ENCODE results near the gene RGL1. TPM values are rescaled to one million over a fixed set of nuclear protein-coding genes. Genes with fewer than 3 reads are reported as not detected.

The RGL1 gene
- total RNA-seq, 3 donors from 2014 or later, result 6.2 to 29.8 (median 15.9) TPM

DNA sequence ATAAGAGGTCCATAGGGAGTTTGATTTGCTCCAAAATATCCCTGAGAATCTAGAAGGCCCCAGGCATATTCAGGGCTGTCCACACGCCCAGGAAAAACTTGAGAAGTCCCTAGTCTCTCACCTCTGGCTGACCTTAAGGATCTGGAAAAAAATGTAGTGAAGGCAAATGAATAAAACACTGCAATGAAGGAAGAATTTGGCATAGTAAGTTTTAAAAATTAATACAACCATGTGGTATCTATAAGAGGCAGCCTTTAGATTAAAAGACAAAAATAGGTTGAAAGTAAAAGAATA, 141.3 kb downstream of the RGL1 start:
- Histone ChIP-seq H3K4me3 (no peak overlapping the region), H3K36me3 (ENCODE audit: low read depth) (no peaks in the 10 kb centered on the region), H3K4me1 (ENCODE audit: low read depth) (no peaks in the 10 kb centered on the region), H3K9me3 (no peaks in the 10 kb centered on the region)
- TF ChIP-seq, protein P1, sequence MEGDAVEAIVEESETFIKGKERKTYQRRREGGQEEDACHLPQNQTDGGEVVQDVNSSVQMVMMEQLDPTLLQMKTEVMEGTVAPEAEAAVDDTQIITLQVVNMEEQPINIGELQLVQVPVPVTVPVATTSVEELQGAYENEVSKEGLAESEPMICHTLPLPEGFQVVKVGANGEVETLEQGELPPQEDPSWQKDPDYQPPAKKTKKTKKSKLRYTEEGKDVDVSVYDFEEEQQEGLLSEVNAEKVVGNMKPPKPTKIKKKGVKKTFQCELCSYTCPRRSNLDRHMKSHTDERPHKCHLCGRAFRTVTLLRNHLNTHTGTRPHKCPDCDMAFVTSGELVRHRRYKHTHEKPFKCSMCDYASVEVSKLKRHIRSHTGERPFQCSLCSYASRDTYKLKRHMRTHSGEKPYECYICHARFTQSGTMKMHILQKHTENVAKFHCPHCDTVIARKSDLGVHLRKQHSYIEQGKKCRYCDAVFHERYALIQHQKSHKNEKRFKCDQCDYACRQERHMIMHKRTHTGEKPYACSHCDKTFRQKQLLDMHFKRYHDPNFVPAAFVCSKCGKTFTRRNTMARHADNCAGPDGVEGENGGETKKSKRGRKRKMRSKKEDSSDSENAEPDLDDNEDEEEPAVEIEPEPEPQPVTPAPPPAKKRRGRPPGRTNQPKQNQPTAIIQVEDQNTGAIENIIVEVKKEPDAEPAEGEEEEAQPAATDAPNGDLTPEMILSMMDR (IDR thresholded peaks at IDR 0.05), result no peak
- no peak for ATAC-seq
- intact Hi-C loops (cut with DNase I, micrococcal nuclease), result no loop called here
- no peak for DNase-seq

DNA sequence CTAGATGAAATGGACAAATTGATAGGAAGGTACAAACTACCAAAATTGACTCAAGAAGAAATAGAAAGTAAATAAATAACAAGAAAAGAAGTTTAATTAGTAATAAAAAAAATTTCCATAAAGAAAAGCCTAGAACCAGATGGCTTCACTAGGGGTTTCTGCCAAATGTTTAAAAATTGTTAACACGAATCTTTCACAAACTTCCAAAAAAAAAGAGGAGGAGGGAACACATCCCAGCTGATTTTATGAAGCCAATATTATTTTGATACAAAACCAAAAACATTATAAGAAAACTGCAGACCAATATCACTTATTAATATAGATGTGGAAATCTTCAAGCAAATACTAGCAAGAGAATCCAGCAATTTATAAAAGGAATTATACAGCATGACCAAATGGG, 143.1 kb downstream of the RGL1 start:
- Histone ChIP-seq H3K36me3 (ENCODE audit: low read depth) (no peaks in the 10 kb centered on the region), H3K4me3 (no peak overlapping the region), H3K4me1 (ENCODE audit: low read depth) (no peaks in the 10 kb centered on the region), H3K9me3 (no peaks in the 10 kb centered on the region)
- intact Hi-C loops (cut with DNase I, micrococcal nuclease), result no loop called here
- ATAC-seq (no peak), DNase-seq (no peak)
- TF ChIP-seq, protein P1 (IDR thresholded peaks at IDR 0.05), result no peak

DNA sequence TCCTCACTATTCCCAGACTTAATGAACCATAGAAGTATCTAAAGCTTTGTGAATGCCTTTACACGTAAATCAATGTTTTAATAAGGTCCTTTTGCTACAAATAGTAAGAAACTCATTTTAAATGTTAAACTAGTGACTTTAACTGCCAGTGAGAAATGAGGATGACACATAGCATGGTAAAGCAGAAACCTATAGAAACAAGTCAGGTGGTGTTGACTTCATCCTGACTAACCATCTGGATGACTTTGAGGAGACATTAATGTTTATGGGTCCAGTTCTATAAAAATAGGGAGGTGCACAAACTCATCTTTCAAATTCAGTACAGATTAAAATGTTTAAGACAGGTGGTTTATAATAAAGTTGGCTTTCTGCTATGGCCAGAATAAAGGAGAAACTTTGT, 147.2 kb downstream of the RGL1 start:
- H3K4me3 ChIP-seq, result no peak overlapping the region
- no peak for DNase-seq
- no peaks in the 10 kb centered on the region for H3K36me3 ChIP-seq (ENCODE audit: low read depth)
- H3K9me3 ChIP-seq, result no peaks in the 10 kb centered on the region
- intact Hi-C loops (cut with DNase I, micrococcal nuclease), result no loop called here
- ATAC-seq, result no peak
- no peaks in the 10 kb centered on the region for H3K4me1 ChIP-seq (ENCODE audit: low read depth)
- TF ChIP-seq, protein P1 (IDR thresholded peaks at IDR 0.05), result no peak

DNA sequence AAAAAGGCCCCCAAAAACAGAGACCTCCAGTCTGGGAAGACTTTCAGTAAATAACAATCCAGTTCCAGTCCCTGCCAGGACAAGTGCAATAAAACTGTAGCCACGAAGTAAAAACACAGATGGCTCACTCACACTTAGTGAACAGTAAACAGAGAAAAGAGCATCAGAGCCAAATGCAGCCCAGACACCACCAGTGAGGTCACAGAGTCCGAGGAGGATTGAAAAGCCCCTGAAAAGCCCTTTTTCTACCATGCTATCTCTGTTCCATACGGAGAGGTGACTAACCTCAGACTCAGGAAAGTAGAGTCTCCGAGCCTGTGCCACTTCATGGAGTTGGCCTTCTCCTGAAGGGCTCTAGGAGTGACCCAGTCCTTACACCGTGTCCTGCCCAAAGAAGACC, 148.1 kb downstream of the RGL1 start:
- TF ChIP-seq, protein P1 (IDR thresholded peaks at IDR 0.05), result no peak
- intact Hi-C loops (cut with DNase I, micrococcal nuclease), result no loop called here
- Histone ChIP-seq H3K36me3 (ENCODE audit: low read depth) (no peaks in the 10 kb centered on the region), H3K4me1 (ENCODE audit: low read depth) (no peaks in the 10 kb centered on the region), H3K4me3 (no peak overlapping the region), H3K9me3 (no peaks in the 10 kb centered on the region)
- DNase-seq, result no peak
- ATAC-seq, result peak; percentile 27

DNA sequence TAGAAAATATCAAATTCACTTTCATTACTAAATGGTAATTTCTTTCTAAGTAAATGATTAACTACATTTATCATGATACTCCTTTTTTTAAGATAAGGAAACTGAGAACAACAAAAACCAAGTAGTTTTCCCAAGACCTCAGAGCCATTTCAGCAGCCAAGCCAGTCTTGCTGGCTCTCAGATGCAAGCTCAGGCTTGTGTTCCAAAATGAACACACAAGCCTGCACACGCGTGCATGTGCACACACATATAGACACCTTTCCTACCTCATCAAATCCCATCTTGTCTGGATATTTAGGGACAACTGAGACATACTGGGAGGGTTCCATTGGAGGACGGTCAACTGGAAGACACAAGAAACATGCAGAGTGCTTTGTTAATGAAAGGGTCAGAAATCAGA, 149.6 kb downstream of the RGL1 start:
- TF ChIP-seq, protein P1 (IDR thresholded peaks at IDR 0.05), result no peak
- Histone ChIP-seq H3K36me3 (ENCODE audit: low read depth) (no peaks in the 10 kb centered on the region), H3K4me3 (no peak overlapping the region), H3K9me3 (no peaks in the 10 kb centered on the region), H3K4me1 (ENCODE audit: low read depth) (no peaks in the 10 kb centered on the region)
- intact Hi-C loops (cut with DNase I, micrococcal nuclease), result no loop called here
- ATAC-seq (no peak), DNase-seq (no peak)

DNA sequence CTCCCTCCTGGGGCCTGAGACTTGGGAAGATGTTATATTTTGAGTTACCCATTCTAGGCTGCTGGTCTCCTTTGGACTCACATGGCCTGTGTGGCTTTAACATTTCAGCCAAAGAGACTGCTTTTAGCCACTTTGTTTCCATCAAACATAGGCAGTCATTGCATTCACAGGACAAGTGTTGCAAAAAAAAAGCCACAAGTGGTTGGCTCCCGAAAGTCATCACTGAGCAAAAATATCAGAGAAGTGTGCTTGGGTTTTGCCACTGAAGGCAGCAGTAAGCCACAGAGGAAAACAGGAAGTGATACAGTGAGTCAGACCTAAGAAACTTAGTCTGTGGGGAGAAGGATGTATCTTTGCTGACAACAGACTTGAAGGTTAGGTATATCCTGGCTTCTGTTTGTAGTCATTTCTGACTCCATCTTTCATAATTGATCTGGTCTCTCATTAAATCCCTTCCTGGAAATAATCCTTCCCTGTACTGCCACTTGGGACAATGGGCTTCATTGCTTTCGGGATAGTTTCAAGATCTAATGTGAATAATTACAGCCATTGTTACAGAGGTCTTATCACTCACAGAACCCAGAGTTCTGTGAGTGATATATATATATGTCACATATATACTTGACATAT, 151.8 kb downstream of the RGL1 start:
- H3K9me3 ChIP-seq, result no peaks in the 10 kb centered on the region
- ATAC-seq, result peak; percentile 92
- no peaks in the 10 kb centered on the region for H3K4me1 ChIP-seq (ENCODE audit: low read depth)
- no peak overlapping the region for H3K4me3 ChIP-seq
- intact Hi-C loops (cut with DNase I, micrococcal nuclease), result no loop called here
- no peaks in the 10 kb centered on the region for H3K36me3 ChIP-seq (ENCODE audit: low read depth)
- TF ChIP-seq, protein P1 (IDR thresholded peaks at IDR 0.05), result no peak
- DNase-seq, result peak in 1 of 3 donors; percentile 26

All from mucosa of descending colon (tissue), 3 donors.